SKM-1 treated with dmso at 0.1 percent for 144 hours (cell line): ENCODE results near the gene PLCH1.

Experiments
- DNase-seq: peaks from one replicate; lab custom pipeline; 2025; ENCODE audit not compliant: unreplicated experiment; lab: John Stamatoyannopoulos, UW

PLCH1 gene

DNA sequence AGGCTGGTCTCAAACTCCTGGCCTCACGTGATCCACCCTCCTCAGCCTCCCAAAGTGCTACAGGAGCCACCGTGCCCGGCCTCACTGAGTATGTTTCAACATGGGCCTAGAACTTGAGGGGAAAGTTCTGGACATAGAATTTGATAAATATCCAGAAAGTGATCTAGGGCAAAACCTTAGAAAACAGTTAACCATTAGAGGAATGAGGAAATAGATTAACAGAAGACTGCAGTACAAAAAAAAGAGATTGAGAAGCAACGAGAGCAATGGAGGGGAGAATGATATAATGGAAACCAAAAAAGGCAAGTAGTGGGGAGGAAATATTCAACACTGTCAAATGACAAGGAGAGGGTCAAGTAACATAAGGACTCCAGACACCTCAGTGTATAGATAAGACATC is 191.5 kb downstream of the PLCH1 start:
- no peak for DNase-seq

DNA sequence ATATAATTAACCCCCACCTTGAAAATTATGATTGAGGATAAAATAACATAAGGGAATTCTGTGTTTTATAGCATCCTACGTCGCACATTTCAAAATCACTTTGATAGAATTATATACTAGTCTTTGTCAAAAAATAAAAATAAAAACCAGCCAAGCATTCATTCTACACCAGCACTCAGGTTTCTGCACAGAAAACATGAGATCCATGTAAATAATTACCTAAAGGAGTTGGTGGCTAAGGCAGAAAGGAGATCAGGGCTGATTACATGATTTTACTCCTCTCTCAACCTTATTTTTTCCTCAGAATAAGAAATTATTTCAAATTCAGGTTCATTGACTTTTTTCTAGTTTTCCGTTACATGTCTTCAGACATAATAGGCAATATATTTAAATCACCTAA is 194.5 kb downstream of the PLCH1 start:
- no peak for DNase-seq

DNA sequence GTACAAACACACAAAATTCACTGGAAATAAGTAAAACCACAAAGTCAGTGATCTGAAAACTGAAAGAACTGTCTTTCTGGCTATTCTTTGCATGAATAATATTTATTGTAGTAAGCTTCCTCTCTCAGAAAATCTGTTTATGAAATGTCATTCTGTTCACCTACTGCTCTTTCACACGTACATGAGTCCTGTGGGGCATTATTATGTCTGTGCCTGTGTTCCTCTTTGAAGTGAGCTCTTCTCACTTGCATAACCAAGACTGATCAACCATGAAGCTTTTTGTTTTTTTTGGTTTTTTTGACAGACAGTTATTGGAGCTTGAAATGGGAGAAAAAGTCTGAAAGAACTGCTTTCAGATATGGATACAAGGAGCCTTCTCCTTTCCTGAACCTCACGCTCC is 195.8 kb downstream of the PLCH1 start:
- no peak for DNase-seq

DNA sequence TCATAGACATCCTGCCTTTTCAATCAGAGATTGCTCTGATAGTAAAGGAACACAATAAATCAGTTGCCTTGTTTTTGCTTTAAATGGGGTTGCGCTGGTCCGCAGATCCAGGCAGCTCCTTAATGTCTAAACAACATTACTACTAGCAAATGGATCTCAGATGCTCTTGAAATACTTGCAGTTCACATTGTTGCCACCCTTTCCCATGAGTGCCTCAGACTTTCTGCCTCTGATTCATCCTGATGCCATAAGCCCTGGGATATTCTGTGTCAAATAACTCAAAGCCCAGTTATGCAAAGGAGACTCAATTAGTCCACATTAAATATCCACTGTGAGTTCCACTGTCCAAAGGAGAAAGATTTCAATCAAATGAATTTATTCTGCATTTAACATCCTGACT is 196.7 kb downstream of the PLCH1 start:
- no peak for DNase-seq

DNA sequence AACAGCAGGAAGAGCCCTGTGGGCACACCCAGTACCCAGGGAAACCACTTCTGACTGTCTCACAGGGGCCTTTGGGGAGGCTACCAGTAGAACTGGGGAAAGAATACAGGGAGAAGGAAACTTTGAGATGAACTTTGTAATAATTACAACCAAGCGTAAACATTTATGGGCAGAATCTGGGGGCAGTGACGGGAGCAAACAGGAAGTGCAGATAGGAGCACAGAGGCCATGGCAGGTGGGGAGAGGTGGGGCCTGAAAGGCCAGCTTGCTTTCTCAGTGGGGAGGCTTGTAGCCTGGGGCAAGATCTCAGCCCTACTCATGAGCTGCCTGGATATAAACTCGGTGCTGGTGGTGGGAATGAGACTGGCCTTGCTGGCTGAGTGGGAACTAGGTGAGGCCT is 209.8 kb downstream of the PLCH1 start:
- no peak for DNase-seq

DNA sequence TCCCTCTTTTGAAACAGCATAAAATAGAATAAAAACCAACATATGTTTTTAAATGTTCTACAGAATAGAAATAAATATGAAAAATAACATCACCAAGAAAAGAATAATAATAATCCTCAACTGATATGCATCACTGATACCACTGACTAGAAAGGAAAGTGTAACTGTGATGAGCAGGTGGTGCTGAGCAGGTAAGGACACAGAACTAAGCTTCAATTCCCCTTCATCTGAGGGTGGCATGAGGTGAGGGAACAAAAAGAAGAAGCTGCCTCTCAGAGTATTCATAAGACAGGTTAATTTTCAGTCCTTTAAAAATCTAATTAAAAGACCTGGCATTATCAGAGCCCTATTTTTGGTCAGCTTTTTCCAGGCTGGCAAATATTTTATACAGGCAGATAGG is 216.3 kb downstream of the PLCH1 start:
- no peak for DNase-seq

DNA sequence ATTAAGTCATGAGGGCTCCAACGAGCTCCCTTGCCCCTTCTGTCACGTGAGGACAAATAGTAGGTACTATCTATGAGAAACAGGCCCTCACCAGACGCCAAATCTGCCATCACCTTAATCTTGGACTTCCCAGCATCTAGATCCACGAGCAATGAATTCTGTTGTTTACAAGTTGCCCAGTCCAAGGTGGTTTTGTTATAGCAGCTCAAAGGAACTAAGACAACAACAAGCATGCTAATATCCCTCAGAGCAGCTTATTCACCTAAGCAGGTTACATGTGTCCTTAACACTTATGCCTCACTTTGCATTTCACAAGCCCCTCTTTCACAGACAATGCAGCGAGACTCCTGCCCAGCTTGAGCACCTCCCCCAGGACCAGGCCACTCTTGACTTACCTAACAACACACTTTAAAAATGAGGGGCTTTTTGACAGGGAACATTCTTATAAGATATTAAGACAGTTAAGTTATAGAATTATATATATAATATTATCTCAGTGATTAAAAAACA is 219.5 kb downstream of the PLCH1 start:
- DNase-seq = no peak

DNA sequence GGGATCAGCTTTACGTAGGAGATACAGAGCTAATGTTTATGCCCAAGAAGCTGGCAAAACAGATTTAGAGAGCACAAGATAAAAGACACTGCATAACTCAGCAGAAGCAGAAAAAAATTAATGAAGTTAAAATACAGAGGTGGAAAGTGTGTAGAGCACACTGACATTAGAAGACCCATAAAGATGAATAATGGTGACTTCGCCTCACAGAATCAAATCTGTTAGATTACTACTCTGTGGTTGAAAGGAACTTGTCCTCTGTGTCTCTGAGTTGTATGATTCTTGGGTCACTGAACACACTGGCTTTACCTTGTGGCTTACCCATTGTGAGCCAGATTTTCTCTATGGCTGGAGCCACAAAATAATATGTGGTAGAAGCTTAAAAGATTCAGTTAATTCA is 224.4 kb downstream of the PLCH1 start:
- DNase-seq = no peak

DNA sequence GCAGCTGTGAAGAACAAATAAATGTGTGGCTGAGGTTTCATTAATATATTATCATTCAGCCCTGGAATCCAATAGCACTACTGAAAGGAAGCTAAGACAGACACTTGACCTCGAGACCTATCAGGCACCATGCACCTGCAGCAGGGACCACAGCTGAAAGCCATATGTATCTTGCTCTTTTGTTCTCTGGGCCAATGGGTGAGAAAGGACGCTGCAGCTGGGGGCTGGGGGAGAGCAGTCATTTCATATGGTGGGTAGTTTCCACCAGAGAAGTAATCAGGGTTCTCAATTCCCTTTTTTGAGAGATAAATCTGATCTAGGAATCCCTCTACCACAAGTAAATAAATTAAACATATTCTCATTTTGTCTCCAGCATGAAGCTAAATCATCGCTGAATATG is 225.8 kb downstream of the PLCH1 start:
- no peak for DNase-seq

DNA sequence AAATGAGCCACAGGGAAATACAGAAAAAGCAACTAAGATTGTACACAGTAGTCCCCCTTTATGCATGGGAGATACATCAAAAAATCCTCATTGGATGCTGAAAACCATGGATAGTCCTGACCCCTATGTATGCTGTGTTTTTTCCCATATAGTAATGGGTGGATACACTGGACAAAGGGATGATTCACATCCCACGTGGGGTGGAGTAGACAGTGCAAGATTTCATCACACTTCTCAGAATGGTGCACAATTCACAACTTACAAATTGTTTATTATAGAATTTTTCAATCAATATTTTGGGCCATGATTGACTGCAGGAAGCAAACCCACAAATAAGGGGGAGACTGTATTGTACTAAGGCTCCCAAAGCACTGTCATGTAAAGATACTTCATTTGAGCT is 227.0 kb downstream of the PLCH1 start:
- no peak for DNase-seq

DNA sequence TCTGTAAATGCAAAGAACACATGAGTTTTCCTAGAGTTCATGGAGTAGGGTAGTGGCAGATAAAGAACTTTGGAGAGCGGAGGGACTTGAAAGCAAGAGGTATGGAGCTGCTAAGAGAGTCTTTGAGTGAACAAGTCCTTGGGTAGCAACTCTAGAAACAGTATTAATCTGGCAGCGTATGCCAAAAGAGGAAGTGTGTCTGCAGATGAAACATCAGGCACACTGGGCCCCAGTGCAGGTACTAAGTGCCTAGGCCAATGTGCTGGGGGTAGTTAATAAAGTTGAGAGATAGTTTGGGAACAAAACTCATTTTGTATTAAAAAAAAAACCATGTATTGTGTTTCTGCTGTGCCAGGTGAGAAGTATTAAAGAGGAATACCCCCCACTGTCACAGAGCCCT is 228.4 kb downstream of the PLCH1 start:
- DNase-seq = no peak

DNA sequence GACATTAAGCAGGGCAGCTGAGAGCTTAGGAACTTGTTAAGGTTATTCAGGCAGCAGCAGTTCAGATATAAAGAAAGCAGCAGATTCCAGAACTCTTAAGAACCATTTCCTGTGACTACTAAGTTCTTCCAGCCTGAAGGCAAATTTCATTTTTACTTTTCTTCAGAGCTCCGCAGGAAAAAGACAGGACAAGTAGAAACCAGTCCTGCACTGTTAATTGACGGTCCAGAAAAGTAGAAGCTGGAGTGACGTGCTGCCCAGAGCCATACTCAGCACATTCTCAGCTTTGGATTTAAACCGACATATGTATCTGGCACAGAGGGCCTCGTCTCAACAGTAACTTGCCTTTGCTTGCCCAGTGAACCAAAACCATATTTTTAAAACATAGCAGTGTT is 232.0 kb downstream of the PLCH1 start:
- DNase-seq = no peak

DNA sequence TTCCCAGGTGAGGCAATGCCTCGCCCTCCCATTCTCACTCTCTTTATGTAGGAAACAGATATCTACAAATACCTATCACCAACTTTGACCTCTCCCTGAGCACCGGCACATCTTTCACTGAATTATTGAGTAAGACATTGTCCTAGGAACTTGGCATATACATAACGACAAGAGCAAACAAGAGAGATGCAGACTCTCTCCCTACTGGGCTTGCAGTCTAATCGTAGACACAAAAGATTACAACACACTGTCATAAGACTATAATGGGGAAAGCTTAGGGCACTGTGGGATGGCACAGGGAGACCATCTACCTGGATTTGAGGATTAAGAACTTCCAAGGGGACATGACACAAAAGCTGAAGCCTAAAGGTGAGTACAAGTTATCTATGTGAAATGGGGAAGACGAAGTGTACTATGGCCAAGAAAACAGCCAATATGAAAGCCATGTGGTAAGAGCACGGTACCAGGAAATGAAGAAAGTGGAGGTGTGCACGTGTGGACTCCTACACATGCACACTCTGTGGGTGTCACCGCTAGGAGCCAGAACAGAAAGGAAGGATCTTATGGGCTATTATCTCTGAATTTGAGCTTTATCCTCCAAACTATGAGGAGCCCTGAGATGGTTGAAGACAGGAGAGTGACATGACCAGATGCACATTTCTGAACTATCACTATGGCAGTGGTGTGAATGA is 232.6 kb downstream of the PLCH1 start:
- DNase-seq = no peak

DNA sequence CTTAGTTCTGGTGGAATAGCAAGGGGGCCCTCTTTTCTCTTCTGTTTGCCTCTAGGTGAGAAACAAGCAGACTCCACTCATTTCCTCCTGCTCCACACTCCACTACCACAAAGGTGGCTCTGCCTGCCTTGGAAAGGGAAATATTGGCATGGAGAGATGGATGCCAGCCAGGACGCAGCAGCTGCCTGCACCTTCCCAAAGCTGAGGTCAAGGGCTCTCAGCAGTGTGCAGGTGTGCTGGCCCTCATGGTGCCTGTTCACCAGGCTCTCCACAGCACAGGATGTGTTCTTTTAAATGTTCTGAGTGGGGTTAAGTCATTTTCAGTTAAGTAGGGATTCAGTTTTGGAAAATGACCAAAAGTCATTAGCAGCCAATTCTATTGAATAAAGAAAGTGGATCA is 240.2 kb downstream of the PLCH1 start:
- DNase-seq = no peak

DNA sequence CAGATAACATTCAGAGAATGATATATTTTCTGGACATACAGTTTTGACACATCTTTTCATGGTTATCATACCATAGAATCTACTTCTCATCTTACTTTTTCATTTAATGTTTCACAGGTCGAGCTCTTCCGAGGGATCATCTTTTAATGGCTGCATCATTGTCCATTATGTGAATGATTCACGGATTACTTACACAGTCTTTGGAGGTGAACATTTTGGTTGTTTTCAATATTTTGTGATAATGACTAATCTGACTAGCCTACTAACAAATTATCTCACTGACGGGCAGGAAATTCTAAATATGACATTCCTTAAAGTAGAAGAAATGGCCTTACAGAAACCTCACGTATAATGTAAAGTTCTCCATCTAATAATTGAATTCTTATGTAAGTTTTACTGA is 242.2 kb downstream of the PLCH1 start:
- DNase-seq = no peak

DNA sequence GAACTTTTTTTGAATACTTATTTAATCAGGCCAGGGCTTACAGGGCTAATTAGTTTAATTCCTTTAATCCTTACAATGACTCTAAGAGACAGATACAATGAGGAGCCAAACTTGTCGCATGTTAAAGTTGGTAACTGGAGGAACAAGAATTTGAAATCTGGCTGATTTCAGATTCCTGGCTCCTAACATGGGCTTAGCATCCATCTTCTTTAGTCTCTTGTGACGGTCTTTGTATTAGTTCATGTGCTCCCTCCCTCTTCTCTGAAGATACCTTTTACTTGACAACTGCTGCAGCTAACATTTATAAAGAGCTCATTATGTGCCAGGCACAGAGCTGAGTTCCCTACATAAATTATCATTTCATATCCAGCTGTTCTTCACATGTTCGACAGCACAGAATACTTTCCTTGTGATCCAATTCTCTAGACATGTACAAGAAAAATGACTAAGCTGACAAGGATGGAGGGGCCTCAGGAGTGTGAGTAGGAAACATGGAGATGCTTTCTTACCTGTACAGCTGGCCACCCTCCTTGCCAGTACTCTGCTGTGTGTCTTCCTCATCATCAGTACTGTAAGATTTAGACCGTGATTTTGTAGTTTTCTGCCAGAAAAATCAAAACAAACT is 244.6 kb downstream of the PLCH1 start:
- no peak for DNase-seq

DNA sequence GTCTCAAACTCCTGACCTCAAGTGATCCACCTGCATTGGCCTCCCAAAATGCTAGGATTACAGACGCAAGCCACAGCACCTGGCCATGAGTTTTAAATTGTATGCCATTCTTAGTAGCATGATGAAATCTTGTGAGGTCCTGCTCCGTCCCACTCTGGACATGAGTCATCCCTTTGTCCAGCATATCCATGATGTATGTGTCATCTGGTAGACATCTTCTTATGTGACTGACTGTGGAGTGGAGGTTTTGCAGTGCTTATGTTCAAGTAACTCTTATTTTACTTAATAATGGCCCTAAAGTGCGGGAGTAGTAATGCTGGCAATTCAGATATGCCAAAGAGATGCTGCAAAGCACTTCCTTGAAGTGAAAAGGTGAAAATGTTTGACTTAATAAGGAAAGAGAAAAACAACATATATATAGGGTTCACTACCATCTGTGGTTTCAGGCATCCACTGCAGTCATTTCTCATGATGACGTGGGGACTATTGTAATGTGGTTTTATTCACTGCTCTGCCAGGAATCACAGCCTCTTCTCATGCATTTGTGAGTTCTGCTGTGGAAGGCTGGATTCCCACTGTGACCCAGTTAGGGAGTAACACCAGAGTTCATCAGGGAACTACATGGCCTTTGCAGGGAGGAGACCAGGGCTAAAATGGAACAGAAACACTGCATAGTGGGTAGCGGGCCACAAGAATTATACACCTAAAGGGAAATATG is 246.8 kb downstream of the PLCH1 start:
- DNase-seq = no peak

DNA sequence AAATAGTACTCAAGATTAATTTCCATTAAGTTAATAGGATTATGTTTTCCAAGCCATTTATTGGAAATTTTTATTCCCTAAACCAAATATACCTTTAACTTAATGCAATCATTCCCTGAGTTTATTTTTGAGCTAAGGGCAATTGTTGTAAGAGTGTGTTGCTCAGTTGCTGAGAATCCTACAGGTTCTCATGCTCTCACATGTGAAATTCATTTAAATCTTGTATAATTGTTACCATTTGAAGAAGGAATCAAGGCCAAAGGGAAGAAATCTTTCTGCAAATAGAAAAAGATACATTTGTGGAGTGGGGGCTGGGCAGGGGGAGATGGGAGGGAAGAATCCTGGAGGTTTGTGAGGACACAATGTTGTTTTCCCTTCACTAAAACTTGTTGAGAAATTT is 248.7 kb downstream of the PLCH1 start:
- no peak for DNase-seq

DNA sequence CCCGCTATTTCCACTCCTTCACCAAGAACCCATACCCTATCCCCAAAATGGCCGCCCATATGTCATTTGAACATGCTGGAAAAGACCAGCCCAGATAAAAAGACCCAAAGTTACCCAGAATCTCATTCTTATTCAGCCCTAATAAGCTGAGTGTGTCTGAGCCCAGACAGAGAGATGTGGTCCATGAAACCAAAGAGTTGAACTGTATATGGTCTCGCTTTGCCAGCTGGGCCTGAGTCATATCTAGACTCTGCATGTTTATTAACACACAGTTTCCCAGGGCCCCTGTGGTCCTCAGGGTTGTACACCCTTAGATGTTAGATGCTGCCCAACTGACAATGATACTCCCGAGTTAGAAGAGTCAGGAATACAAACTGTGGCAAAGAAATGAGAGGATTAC is 249.5 kb downstream of the PLCH1 start:
- DNase-seq = no peak

DNA sequence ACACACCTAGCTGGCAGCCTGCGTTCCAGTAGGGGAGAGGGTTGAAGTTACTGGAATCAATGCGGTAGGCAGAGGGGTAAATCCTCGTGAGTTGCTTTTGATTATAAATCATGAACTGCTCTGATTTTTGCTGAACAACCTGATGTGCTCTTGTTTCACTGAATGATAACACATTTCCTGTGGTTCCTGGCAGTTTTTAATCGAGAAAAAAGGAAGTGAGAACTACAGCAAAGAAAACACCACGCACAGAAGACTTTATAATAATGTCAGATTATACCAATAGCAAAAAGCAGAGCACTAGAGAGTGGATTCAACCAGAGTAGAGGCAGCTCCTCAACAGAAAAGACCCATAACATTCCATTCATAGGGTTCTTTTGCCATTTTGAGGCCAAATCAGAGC is 250.5 kb downstream of the PLCH1 start:
- DNase-seq = no peak

DNA sequence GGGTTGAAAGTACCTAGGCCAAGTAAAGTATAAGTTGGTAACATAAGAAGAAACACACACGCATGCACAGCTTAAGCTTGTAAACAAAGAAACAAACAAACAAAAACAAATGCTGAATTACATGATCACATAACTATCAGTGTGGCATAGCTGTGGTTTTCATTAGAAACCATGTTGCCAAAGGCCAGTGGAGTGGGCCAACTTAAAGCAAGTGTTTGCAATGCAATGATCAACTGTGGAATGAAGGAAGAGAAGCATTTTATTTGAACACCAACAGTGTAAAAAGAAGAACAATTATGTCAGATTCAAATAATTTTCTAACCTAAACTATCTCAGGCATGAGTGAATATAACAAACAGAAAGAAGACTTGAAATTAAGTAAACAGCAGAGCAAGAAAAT is 252.0 kb downstream of the PLCH1 start:
- DNase-seq = no peak

DNA sequence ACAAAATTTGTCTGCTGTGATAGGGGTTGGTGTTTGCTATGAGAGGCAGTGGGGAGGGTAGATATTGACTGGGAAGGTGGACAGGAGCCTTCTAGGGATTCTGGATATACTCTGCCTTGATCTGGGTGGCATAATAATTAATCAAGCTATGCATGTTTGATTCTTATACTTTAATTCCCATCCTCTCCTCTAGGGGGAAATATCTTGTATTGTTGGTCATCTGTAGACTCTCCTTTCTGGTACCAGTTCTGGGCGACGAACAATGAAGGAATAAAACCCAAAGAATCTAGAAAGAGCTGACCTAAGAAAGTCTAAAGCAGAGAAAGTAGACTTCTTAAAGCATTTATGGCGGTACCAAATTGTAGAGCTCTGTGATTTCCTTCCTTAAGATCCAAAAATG is 253.2 kb downstream of the PLCH1 start:
- no peak for DNase-seq
